ENCODE data around the gene JAK1.

DNA sequence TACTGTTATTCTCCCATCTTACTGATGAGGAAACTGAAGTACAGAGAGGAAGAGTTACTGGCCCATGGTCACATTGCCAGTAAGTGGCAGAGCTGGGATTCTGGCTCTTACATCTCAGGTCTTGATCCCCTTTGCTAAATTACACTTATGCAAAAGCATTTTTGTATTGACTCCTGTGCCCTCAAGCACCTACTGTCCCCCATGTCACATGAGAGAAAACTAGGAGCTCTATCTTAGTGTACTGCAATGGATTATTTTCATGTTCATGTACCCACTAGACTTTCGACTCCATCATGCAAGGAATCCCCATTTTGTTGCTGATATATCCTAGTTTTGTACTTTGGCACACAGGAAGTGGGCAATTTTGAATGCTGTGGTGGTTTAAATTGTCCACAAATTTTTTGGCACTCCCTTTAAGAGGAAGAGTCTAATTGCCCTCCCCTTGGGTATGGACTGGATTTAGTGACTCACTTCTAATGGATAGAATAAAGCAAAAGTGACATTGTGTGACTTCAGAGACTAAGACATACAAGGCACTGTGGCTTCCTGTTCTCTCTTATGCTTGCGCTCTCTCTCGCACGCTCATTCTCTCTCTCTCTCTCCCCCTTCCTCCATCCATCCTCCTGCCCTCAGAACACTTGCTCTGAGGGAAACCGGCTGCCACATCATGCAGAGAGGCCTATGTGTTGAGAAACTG lies 43.5 kb upstream of the JAK1 start:
- TF ChIP-seq, protein P1, sequence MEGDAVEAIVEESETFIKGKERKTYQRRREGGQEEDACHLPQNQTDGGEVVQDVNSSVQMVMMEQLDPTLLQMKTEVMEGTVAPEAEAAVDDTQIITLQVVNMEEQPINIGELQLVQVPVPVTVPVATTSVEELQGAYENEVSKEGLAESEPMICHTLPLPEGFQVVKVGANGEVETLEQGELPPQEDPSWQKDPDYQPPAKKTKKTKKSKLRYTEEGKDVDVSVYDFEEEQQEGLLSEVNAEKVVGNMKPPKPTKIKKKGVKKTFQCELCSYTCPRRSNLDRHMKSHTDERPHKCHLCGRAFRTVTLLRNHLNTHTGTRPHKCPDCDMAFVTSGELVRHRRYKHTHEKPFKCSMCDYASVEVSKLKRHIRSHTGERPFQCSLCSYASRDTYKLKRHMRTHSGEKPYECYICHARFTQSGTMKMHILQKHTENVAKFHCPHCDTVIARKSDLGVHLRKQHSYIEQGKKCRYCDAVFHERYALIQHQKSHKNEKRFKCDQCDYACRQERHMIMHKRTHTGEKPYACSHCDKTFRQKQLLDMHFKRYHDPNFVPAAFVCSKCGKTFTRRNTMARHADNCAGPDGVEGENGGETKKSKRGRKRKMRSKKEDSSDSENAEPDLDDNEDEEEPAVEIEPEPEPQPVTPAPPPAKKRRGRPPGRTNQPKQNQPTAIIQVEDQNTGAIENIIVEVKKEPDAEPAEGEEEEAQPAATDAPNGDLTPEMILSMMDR (IDR thresholded peaks at IDR 0.05): no peak
- TF ChIP-seq EP300 (IDR thresholded peaks at IDR 0.05) (no peak), POLR2AphosphoS5 (IDR thresholded peaks at IDR 0.05) (no peak)

Measured in upper lobe of left lung (tissue), 4 donors.